H1 (cell line): ENCODE results near the gene PLCL2. TPM values are rescaled to one million over a fixed set of nuclear protein-coding genes. Genes with fewer than 3 reads are reported as not detected.

ENCODE experiments used
- CTCF ChIA-PET: fragments of 300-600 bp; sonication (Branson Sonifier 250); formaldehyde crosslinking; loops from one replicate; lab custom pipeline; 2021; ENCODE audit not compliant: partially characterized antibody; lab: Charles Lee
- POLR2A ChIA-PET: fragments of 300-600 bp; sonication (Branson Sonifier 250); formaldehyde crosslinking; loops from one replicate; lab custom pipeline; 2021; ENCODE audit warnings: inconsistent platforms; ENCODE audit not compliant: partially characterized antibody; lab: Charles Lee
- DNase-seq, 2 experiments: peaks; one replicate each; pipeline versions ENCODE4 v3.0.0 to v3.0.0-alpha.2; 2010 to 2022; ENCODE audit warnings: low spot score in 2 of 2, low read depth in 1 of 2, mixed read lengths in 1 of 2
- FAIRE-seq: peaks from 2 replicates; lab custom pipeline; 2011; peaks lifted over from hg19 to GRCh38; lab: Jason Lieb, UNC
- H2AFZ ChIP-seq: 2 replicates; pipeline ENCODE4 v1.8.1; 2012; ENCODE audit warnings: low read length, inconsistent platforms
- H2AK5ac ChIP-seq: 2 replicates; pipeline ENCODE4 v1.6.1; 2013; ENCODE audit warnings: low read depth, low read length
- H2BK120ac ChIP-seq: replicated peaks from 2 replicates; pipeline ENCODE3; 2013; ENCODE audit warnings: low read depth, low read length, inconsistent platforms
- H2BK12ac ChIP-seq: 2 replicates; pipeline ENCODE4 v1.6.1; 2013; ENCODE audit warnings: low read depth, low read length
- H2BK15ac ChIP-seq: 2 replicates; pipeline ENCODE4 v1.6.1; 2013; ENCODE audit warnings: low read length
- H2BK20ac ChIP-seq: 2 replicates; pipeline ENCODE4 v1.6.1; 2013; ENCODE audit warnings: low read length
- H2BK5ac ChIP-seq: 2 replicates; pipeline ENCODE4 v1.6.1; 2013; ENCODE audit warnings: low read depth, low read length
- H3K14ac ChIP-seq: 2 replicates; pipeline ENCODE4 v1.6.1; 2013; ENCODE audit warnings: inconsistent platforms; ENCODE audit not compliant: insufficient read length
- H3K18ac ChIP-seq: 2 replicates; pipeline ENCODE4 v1.6.1; 2013; ENCODE audit warnings: low read length; ENCODE audit errors: extremely low read depth
- H3K23ac ChIP-seq: 2 replicates; pipeline ENCODE4 v1.6.1; 2013; ENCODE audit warnings: inconsistent platforms; ENCODE audit not compliant: insufficient read length
- H3K23me2 ChIP-seq: 2 replicates; pipeline ENCODE4 v1.6.1; 2013; ENCODE audit warnings: low read depth, low read length
- H3K27ac ChIP-seq: 2 replicates; pipeline ENCODE4 v1.6.1; 2011; ENCODE audit warnings: low read depth, low read length, inconsistent platforms
- H3K27me3 ChIP-seq, 4 experiments: replicated peaks in 1 of 4; 1 replicate in 1 of 4; 2 replicates in 3 of 4; pipeline versions ENCODE4 v1.6.1 to v1.8.1; 2011 to 2013; ENCODE audit warnings: low read length in 3 of 4, mild to moderate bottlenecking in 3 of 4, inconsistent platforms in 2 of 4, mixed read lengths in 2 of 4, moderate library complexity in 1 of 4; ENCODE audit not compliant: control insufficient read depth in 3 of 4, insufficient read depth in 3 of 4; ENCODE audit errors: extremely low read depth in 1 of 4
- H3K36me3 ChIP-seq, 4 experiments: 2 replicates each; pipeline versions ENCODE4 v1.6.1 to v1.8.1; 2011 to 2013; ENCODE audit warnings: mild to moderate bottlenecking in 4 of 4, low read length in 3 of 4, moderate library complexity in 2 of 4, control low read depth in 1 of 4, inconsistent platforms in 1 of 4; ENCODE audit not compliant: insufficient read depth in 4 of 4, control insufficient read depth in 2 of 4
- H3K4ac ChIP-seq: replicated peaks from 2 replicates; pipeline ENCODE3; 2013; ENCODE audit warnings: low read length, low read depth, mixed read lengths, inconsistent platforms; ENCODE audit not compliant: insufficient read length
- H3K4me1 ChIP-seq, 4 experiments: replicated peaks in 1 of 4; 1 replicate in 1 of 4; 2 replicates in 3 of 4; pipeline versions ENCODE4 v1.6.1 to v1.8.1; 2011 to 2013; ENCODE audit warnings: low read length in 3 of 4, inconsistent platforms in 2 of 4, mixed read lengths in 1 of 4; ENCODE audit not compliant: insufficient read depth in 4 of 4, control insufficient read depth in 3 of 4
- H3K4me2 ChIP-seq, 2 experiments: 2 replicates each; pipeline versions ENCODE4 v1.6.1 to v1.8.1; 2011 to 2013; ENCODE audit warnings: low read depth in 2 of 2, low read length in 2 of 2, control low read depth in 1 of 2, inconsistent platforms in 1 of 2, mild to moderate bottlenecking in 1 of 2; ENCODE audit not compliant: insufficient read depth in 1 of 2
- H3K4me3 ChIP-seq, 4 experiments: fragments of 200-600, 300-600 bp in 1 of 4; sonication (generic), shearing (Covaris generic), sonication (Bioruptor Twin) in 1 of 4; 2 replicates each; pipeline versions ENCODE4 v1.5.1 to v1.8.1; 2011 to 2016; ENCODE audit warnings: low read length in 4 of 4, low read depth in 3 of 4, control low read depth in 2 of 4, inconsistent platforms in 2 of 4, mild to moderate bottlenecking in 2 of 4, mixed read lengths in 1 of 4, moderate library complexity in 1 of 4; ENCODE audit not compliant: insufficient read depth in 2 of 4; ENCODE audit errors: extremely low read depth in 1 of 4
- H3K56ac ChIP-seq: replicated peaks from 2 replicates; pipeline ENCODE3; 2013; ENCODE audit warnings: low read depth, mild to moderate bottlenecking, mixed read lengths, low read length, inconsistent platforms; ENCODE audit not compliant: insufficient read length
- H3K79me1 ChIP-seq: 2 replicates; pipeline ENCODE4 v1.6.1; 2013; ENCODE audit warnings: low read depth, low read length, control low read depth
- H3K79me2 ChIP-seq, 2 experiments: 2 replicates each; pipeline versions ENCODE4 v1.6.1 to v1.8.1; 2012 to 2013; ENCODE audit warnings: low read length in 2 of 2, mild to moderate bottlenecking in 2 of 2, inconsistent platforms in 1 of 2; ENCODE audit not compliant: insufficient read depth in 2 of 2, control insufficient read depth in 1 of 2
- H3K9ac ChIP-seq, 4 experiments: replicated peaks in 1 of 4; 1 replicate in 1 of 4; 2 replicates in 3 of 4; pipeline versions ENCODE4 v1.6.1 to v1.8.1; 2011 to 2013; ENCODE audit warnings: low read depth in 3 of 4, low read length in 3 of 4, control low read depth in 2 of 4, mild to moderate bottlenecking in 2 of 4, moderate library complexity in 2 of 4, inconsistent platforms in 1 of 4; ENCODE audit errors: extremely low read depth in 1 of 4
- H3K9me3 ChIP-seq, 2 experiments: 2 replicates each; pipeline versions ENCODE4 v1.6.1 to v1.8.1; 2012 to 2013; ENCODE audit warnings: mild to moderate bottlenecking in 2 of 2, moderate library complexity in 2 of 2, control low read depth in 1 of 2, inconsistent platforms in 1 of 2, low read depth in 1 of 2, low read length in 1 of 2, mixed read lengths in 1 of 2; ENCODE audit not compliant: insufficient read depth in 2 of 2
- H4K20me1 ChIP-seq, 2 experiments: replicated peaks in 1 of 2; 2 replicates each; pipeline versions ENCODE3 to v1.8.1; 2011 to 2013; ENCODE audit warnings: inconsistent platforms in 2 of 2, low read length in 2 of 2, mild to moderate bottlenecking in 1 of 2; ENCODE audit not compliant: insufficient read depth in 2 of 2, control insufficient read depth in 1 of 2
- H4K5ac ChIP-seq: 2 replicates; pipeline ENCODE4 v1.6.1; 2013; ENCODE audit warnings: low read length, low read depth, mixed read lengths, inconsistent platforms; ENCODE audit not compliant: insufficient read length
- H4K8ac ChIP-seq: 2 replicates; pipeline ENCODE4 v1.8.0; 2013; ENCODE audit warnings: mild to moderate bottlenecking, moderate library complexity, low read length, inconsistent platforms; ENCODE audit not compliant: insufficient read depth; ENCODE audit errors: extremely low read depth
- H4K91ac ChIP-seq: replicated peaks from 2 replicates; pipeline ENCODE3; 2013; ENCODE audit warnings: low read length, mixed read lengths, inconsistent platforms; ENCODE audit not compliant: insufficient read length
- CBX8 ChIP-seq: fragments of 300-800, 300-1000 bp; sonication (generic); IDR thresholded peaks from 2 replicates; pipeline ENCODE4 v1.7.1; 2016; ENCODE audit warnings: low read depth, low read length, borderline replicate concordance
- MAFK ChIP-seq: IDR thresholded peaks from 2 replicates; pipeline ENCODE4 v1.6.1; 2012; ENCODE audit warnings: low read depth, mild to moderate bottlenecking, improper control_type of control experiment, low read length
- WGBS, 2 experiments: shearing (Covaris generic) in 1 of 2; methylation state at CpG; one replicate each; pipeline versions ENCODE4 v1.1.6 to v1.1.7; 2013 to 2015; ENCODE audit warnings: low lambda C conversion rate in 2 of 2, mixed read lengths in 2 of 2, inconsistent platforms in 1 of 2, low coverage in 1 of 2, missing lambda C conversion rate in 1 of 2; ENCODE audit not compliant: insufficient replicate concordance in 2 of 2, insufficient coverage in 1 of 2, insufficient read length in 1 of 2; ENCODE audit errors: extremely low coverage in 1 of 2, missing lambda C conversion rate in 1 of 2; 5-methylcytosine and 5-hydroxymethylcytosine counted together
- polyA plus RNA-seq, 7 experiments: library from polyadenylated mRNA; depleted of rRNA in 3 of 7; stranded (reverse) in 5 of 7; unstranded in 2 of 7; fragments of >200 nt in 5 of 7; fragments of 200-250 nt in 2 of 7; gene quantifications; 1 replicate in 5 of 7; 2 replicates in 1 of 7; 4 replicates in 1 of 7; pipeline versions ENCODE4 v1.2.1 to v1.2.3, GENCODE V29; 2011 to 2013; ENCODE audit warnings: missing spikeins in 2 of 7, mixed read lengths in 2 of 7
- total RNA-seq: library from RNA; stranded (reverse); fragmentation: NEBNext Ultra II Directional; extraction: Animal tissue kit (Norgen Biotek cat#: 25700); gene quantifications from 2 replicates; pipeline ENCODE4 v1.2.1, GENCODE V29; 2021
- TF ChIP-seq, protein P1 (sequence below): IDR thresholded peaks from 2 replicates; pipeline ENCODE4 v1.6.1; 2012; ENCODE audit warnings: inconsistent platforms

PLCL2 gene
- total and polyA plus RNA-seq, 2 of the 8 experiments (the other 6 are each of a cell fraction or from before 2014, with no cell fraction given) = 3.5 to 6.8 TPM

DNA sequence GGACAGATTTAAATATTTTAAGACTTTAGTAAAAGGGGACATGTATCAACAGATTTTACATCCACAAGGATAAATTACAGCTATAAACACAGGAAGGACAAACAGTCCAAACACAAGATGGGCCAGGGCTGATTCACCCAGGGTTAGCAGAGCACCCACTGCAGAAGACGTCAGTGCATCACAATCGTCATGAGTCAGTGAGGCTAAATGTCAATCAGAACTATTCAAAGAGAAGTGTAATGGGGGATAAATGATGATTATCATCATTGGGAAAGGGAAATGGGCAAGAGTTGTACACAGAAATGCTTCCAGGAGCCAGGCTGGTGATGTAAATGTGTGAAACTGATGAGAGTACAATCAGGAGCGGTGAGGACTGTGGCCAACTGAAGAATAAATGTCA is 226.8 kb downstream of the PLCL2 start:
- Histone ChIP-seq H2BK20ac (no peak overlapping the region), H4K8ac (no peak overlapping the region), H3K4me1 (no peaks in the 10 kb centered on the region), H3K9ac (no peak overlapping the region), H3K4ac (no peak overlapping the region), H3K23ac (no peak overlapping the region), H2BK15ac (no peak overlapping the region), H3K14ac (no peak overlapping the region), H3K56ac (no peak overlapping the region), H3K79me1 (no peaks in the 10 kb centered on the region), H4K20me1 (no peaks in the 10 kb centered on the region), H2BK12ac (no peak overlapping the region), H3K4me2 (no peak overlapping the region), H3K27ac (no peak overlapping the region), H3K4me3 (no peak overlapping the region), H3K36me3 (no peaks in the 10 kb centered on the region), H3K79me2 (no peaks in the 10 kb centered on the region), H3K23me2 (no peaks in the 10 kb centered on the region), H2BK120ac (no peak overlapping the region), H2AFZ (no peak overlapping the region), H2AK5ac (no peak overlapping the region), H3K27me3 (no peaks in the 10 kb centered on the region), H3K9me3 (no peaks in the 10 kb centered on the region), H3K18ac (no peak overlapping the region), H2BK5ac (no peak overlapping the region), H4K91ac (no peak overlapping the region), H4K5ac (no peak overlapping the region)
- WGBS, 2 experiments = 86% methylated on average over 3 of the region's 3 CpGs; no CpG with 5 or more reads in 1 of the 2 experiments
- ChIA-PET POLR2A (no interaction called here), CTCF (no interaction called here)
- TF ChIP-seq MAFK (no peak), CBX8 (no peak)
- TF ChIP-seq, protein P1, sequence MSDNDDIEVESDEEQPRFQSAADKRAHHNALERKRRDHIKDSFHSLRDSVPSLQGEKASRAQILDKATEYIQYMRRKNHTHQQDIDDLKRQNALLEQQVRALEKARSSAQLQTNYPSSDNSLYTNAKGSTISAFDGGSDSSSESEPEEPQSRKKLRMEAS = no peak
- no peak for DNase-seq
- no peak for FAIRE-seq
